H1 (cell line): Measurements from ENCODE around the gene SEC23IP. TPM values are rescaled to one million over a fixed set of nuclear protein-coding genes. Genes with fewer than 3 reads are reported as not detected.

Experiments
- CHD1 ChIP-seq: IDR thresholded peaks from 2 replicates; pipeline ENCODE4 v1.6.1; 2012; ENCODE audit warnings: low read depth, low read length, improper control_type of control experiment
- RBBP5 ChIP-seq: IDR thresholded peaks from 2 replicates; pipeline ENCODE4 v1.7.1; 2012; ENCODE audit warnings: low read depth, mild to moderate bottlenecking, inconsistent platforms, low read length, moderate library complexity, borderline replicate concordance
- SUZ12 ChIP-seq: fragments of 200-600 bp; sonication (generic); IDR thresholded peaks from 2 replicates; pipeline ENCODE4 v1.6.1; 2012; ENCODE audit warnings: mild to moderate bottlenecking, inconsistent platforms, low read length, moderate library complexity, mixed read lengths
- polyA plus RNA-seq, 7 experiments: library from polyadenylated mRNA; depleted of rRNA in 3 of 7; stranded (reverse) in 5 of 7; unstranded in 2 of 7; fragments of >200 nt in 5 of 7; fragments of 200-250 nt in 2 of 7; gene quantifications; 1 replicate in 5 of 7; 2 replicates in 1 of 7; 4 replicates in 1 of 7; pipeline versions ENCODE4 v1.2.1 to v1.2.3, GENCODE V29; 2011 to 2013; ENCODE audit warnings: missing spikeins in 2 of 7, mixed read lengths in 2 of 7
- total RNA-seq: library from RNA; stranded (reverse); fragmentation: NEBNext Ultra II Directional; extraction: Animal tissue kit (Norgen Biotek cat#: 25700); gene quantifications from 2 replicates; pipeline ENCODE4 v1.2.1, GENCODE V29; 2021

The SEC23IP gene
- total and polyA plus RNA-seq, 2 of the 8 experiments (the other 6 are each of a cell fraction or from before 2014, with no cell fraction given) = 29.0 to 105 TPM

DNA sequence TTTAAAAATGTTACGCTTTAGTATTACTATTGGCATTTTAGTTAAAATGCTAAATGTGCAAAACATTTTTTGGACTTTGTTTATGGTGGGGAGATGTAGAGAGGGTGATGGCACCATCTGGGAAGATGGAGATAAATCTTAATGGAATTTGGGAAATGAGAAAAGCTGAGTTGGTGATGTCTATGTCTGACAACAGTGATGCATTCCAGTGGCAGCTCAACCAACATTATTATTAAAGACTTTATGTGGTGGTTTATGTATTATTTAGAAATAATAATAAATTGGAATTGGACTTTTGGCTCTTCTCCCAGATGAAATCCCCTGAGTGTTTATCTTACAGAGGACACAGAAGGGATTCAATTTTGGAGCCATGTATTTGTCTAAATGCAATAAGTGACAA lies 77.6 kb downstream of the SEC23IP start (continued):
- no peak for TF ChIP-seq CHD1
- TF ChIP-seq SUZ12 = no peak
- no peak for TF ChIP-seq RBBP5
